GM12878 (cell line): Measurements from ENCODE around the gene FOXJ3. TPM values are rescaled to one million over a fixed set of nuclear protein-coding genes. Genes with fewer than 3 reads are reported as not detected.
A peak's percentile ranks its signal among the peaks of the same experiment; 100 is the strongest.

Source experiments
- ATF7 ChIP-seq: fragments of 450-650 bp; IDR thresholded peaks from 2 replicates; pipeline ENCODE4 v1.6.1; 2016; ENCODE audit warnings: low read depth, mild to moderate bottlenecking
- CREB1 ChIP-seq: IDR thresholded peaks from 2 replicates; pipeline ENCODE4 v1.6.1; 2012; ENCODE audit warnings: low read depth, mild to moderate bottlenecking, inconsistent platforms
- HDGF ChIP-seq: fragments of 450-650 bp; IDR thresholded peaks from 2 replicates; pipeline ENCODE4 v1.6.1; 2016; ENCODE audit warnings: antibody characterized with exemption
- LARP7 ChIP-seq: fragments of 450-650 bp; IDR thresholded peaks from 2 replicates; pipeline ENCODE4 v1.6.1; 2017; ENCODE audit warnings: mild to moderate bottlenecking
- POLR2AphosphoS5 ChIP-seq: IDR thresholded peaks from 2 replicates; pipeline ENCODE4 v1.6.1; 2011; ENCODE audit warnings: mild to moderate bottlenecking, low read length, inconsistent platforms
- RBBP5 ChIP-seq: fragments of 200-600 bp; sonication (generic); conservative IDR thresholded peaks from 2 replicates; pipeline ENCODE4 v1.6.1; 2016
- RFX5 ChIP-seq: IDR thresholded peaks from 2 replicates; pipeline ENCODE4 v1.6.1; 2011; ENCODE audit warnings: low read depth, low read length, improper control_type of control experiment
- TBL1XR1 ChIP-seq: IDR thresholded peaks from 2 replicates; pipeline ENCODE4 v1.6.1; 2012; ENCODE audit warnings: low read depth, low read length, improper control_type of control experiment
- TCF12 ChIP-seq: IDR thresholded peaks from 2 replicates; pipeline ENCODE4 v1.6.1; 2011; ENCODE audit warnings: low read depth, mild to moderate bottlenecking, low read length
- TCF3 ChIP-seq: IDR thresholded peaks from 2 replicates; pipeline ENCODE4 v1.6.1; 2012; ENCODE audit warnings: low read depth, mild to moderate bottlenecking, low read length, borderline replicate concordance; ENCODE audit not compliant: insufficient read depth
- WRNIP1 ChIP-seq: IDR thresholded peaks from 2 replicates; pipeline ENCODE4 v1.6.1; 2011; ENCODE audit warnings: low read depth, low read length, improper control_type of control experiment, borderline replicate concordance
- ZNF217 ChIP-seq: fragments of 450-650 bp; IDR thresholded peaks from 2 replicates; pipeline ENCODE4 v1.6.1; 2017; ENCODE audit warnings: antibody characterized with exemption, mild to moderate bottlenecking
- ZNF687 ChIP-seq: fragments of 450-650 bp; IDR thresholded peaks from 2 replicates; pipeline ENCODE4 v1.6.1; 2017; ENCODE audit warnings: mild to moderate bottlenecking, moderate library complexity
- polyA plus RNA-seq, 11 experiments: library from polyadenylated mRNA; depleted of rRNA in 4 of 11; unstranded in 6 of 11; stranded (reverse) in 5 of 11; fragments of >200 nt; fragmentation: Nextera tagmentation in 4 of 11; fragmentation: Illumina TruSeq in 1 of 11; extraction: Ambion mirVana in 4 of 11; extraction: Trizol in 1 of 11; gene quantifications; 1 replicate in 1 of 11; 2 replicates in 10 of 11; pipeline versions ENCODE4 v1.2.1 to v1.2.3, GENCODE V29; 2011 to 2016; ENCODE audit warnings: inconsistent platforms in 2 of 11, missing spikeins in 2 of 11, low read depth in 1 of 11
- total RNA-seq, 4 experiments: library from RNA; depleted of rRNA in 3 of 4; stranded (reverse); fragments of >200 nt in 3 of 4; fragmentation: Illumina TruSeq in 1 of 4; extraction: Trizol in 1 of 4; gene quantifications; 2 replicates each; pipeline versions ENCODE4 v1.2.1 to v1.2.3, GENCODE V29; 2013 to 2021
- TF ChIP-seq, protein P1 (sequence below): fragments of 450-650 bp; IDR thresholded peaks from 2 replicates; pipeline ENCODE4 v1.6.1; 2016; ENCODE audit warnings: mild to moderate bottlenecking, moderate library complexity, borderline replicate concordance
- TF ChIP-seq, protein P2 (sequence below): IDR thresholded peaks from 2 replicates; pipeline ENCODE4 v1.6.1; 2012; ENCODE audit warnings: low read depth, low read length, improper control_type of control experiment
- TF ChIP-seq, protein P3 (sequence below): IDR thresholded peaks from 2 replicates; pipeline ENCODE4 v1.6.1; 2012; ENCODE audit warnings: mild to moderate bottlenecking, low read depth, low read length

The FOXJ3 gene
- total and polyA plus RNA-seq, 10 of the 15 experiments (the other 5 are each of a cell fraction or from before 2014, with no cell fraction given): 9.5 to 54.2 (median 24.7) TPM

GRCh38 chr1:42335050-42335808 lies at the start of gene FOXJ3 (continued):
- TF ChIP-seq LARP7 (peak; percentile 83; the same call in 1 of the 2 replicates), POLR2AphosphoS5 (peak; percentile 94), RBBP5 (no peak), RFX5 (0 out of 2 replicates have a peak, but pooled peaks have one; percentile 1), TCF12 (peak; percentile 52; the same call in 1 of the 2 replicates), TBL1XR1 (0 out of 2 replicates have a peak, but pooled peaks have one; percentile 30), HDGF (peak; percentile 77; the same call in 1 of the 2 replicates), ATF7 (peak; percentile 70), WRNIP1 (no peak), CREB1 (peak; percentile 96), ZNF217 (peak; percentile 61; the same call in 1 of the 2 replicates), ZNF687 (peak; percentile 94), TCF3 (peak; percentile 76; the same call in 1 of the 2 replicates)
- TF ChIP-seq, protein P1, sequence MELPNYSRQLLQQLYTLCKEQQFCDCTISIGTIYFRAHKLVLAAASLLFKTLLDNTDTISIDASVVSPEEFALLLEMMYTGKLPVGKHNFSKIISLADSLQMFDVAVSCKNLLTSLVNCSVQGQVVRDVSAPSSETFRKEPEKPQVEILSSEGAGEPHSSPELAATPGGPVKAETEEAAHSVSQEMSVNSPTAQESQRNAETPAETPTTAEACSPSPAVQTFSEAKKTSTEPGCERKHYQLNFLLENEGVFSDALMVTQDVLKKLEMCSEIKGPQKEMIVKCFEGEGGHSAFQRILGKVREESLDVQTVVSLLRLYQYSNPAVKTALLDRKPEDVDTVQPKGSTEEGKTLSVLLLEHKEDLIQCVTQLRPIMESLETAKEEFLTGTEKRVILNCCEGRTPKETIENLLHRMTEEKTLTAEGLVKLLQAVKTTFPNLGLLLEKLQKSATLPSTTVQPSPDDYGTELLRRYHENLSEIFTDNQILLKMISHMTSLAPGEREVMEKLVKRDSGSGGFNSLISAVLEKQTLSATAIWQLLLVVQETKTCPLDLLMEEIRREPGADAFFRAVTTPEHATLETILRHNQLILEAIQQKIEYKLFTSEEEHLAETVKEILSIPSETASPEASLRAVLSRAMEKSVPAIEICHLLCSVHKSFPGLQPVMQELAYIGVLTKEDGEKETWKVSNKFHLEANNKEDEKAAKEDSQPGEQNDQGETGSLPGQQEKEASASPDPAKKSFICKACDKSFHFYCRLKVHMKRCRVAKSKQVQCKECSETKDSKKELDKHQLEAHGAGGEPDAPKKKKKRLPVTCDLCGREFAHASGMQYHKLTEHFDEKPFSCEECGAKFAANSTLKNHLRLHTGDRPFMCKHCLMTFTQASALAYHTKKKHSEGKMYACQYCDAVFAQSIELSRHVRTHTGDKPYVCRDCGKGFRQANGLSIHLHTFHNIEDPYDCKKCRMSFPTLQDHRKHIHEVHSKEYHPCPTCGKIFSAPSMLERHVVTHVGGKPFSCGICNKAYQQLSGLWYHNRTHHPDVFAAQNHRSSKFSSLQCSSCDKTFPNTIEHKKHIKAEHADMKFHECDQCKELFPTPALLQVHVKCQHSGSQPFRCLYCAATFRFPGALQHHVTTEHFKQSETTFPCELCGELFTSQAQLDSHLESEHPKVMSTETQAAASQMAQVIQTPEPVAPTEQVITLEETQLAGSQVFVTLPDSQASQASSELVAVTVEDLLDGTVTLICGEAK: peak; percentile 57; the same call in 1 of the 2 replicates
- TF ChIP-seq, protein P2, sequence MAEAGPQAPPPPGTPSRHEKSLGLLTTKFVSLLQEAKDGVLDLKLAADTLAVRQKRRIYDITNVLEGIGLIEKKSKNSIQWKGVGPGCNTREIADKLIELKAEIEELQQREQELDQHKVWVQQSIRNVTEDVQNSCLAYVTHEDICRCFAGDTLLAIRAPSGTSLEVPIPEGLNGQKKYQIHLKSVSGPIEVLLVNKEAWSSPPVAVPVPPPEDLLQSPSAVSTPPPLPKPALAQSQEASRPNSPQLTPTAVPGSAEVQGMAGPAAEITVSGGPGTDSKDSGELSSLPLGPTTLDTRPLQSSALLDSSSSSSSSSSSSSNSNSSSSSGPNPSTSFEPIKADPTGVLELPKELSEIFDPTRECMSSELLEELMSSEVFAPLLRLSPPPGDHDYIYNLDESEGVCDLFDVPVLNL: no peak
- TF ChIP-seq, protein P3, sequence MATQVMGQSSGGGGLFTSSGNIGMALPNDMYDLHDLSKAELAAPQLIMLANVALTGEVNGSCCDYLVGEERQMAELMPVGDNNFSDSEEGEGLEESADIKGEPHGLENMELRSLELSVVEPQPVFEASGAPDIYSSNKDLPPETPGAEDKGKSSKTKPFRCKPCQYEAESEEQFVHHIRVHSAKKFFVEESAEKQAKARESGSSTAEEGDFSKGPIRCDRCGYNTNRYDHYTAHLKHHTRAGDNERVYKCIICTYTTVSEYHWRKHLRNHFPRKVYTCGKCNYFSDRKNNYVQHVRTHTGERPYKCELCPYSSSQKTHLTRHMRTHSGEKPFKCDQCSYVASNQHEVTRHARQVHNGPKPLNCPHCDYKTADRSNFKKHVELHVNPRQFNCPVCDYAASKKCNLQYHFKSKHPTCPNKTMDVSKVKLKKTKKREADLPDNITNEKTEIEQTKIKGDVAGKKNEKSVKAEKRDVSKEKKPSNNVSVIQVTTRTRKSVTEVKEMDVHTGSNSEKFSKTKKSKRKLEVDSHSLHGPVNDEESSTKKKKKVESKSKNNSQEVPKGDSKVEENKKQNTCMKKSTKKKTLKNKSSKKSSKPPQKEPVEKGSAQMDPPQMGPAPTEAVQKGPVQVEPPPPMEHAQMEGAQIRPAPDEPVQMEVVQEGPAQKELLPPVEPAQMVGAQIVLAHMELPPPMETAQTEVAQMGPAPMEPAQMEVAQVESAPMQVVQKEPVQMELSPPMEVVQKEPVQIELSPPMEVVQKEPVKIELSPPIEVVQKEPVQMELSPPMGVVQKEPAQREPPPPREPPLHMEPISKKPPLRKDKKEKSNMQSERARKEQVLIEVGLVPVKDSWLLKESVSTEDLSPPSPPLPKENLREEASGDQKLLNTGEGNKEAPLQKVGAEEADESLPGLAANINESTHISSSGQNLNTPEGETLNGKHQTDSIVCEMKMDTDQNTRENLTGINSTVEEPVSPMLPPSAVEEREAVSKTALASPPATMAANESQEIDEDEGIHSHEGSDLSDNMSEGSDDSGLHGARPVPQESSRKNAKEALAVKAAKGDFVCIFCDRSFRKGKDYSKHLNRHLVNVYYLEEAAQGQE: peak; percentile 10
